Calu3 (cell line): ENCODE results near the gene MPDZ. TPM values are rescaled to one million over a fixed set of nuclear protein-coding genes. Genes with fewer than 3 reads are reported as not detected.

ENCODE experiments used
- BruUV-seq: library from RNA; stranded (reverse); fragments of 400-500 nt; replicated peaks from 2 replicates; lab custom pipeline; 2021; lab: Mats Ljungman, UMichigan
- CTCF ChIA-PET: fragments of 300-600 bp; sonication (Branson Sonifier 250); formaldehyde crosslinking; loops from one replicate; lab custom pipeline; 2022; ENCODE audit warnings: antibody characterized with exemption; lab: Charles Lee
- DNase-seq: peaks from one replicate; pipeline ENCODE4 v3.0.0; 2022
- H3K27ac Mint-ChIP-seq: one replicate; pipeline ENCODE4 v1.8.0; 2022; ENCODE audit warnings: mixed read lengths; ENCODE audit not compliant: unreplicated experiment
- H3K27me3 Mint-ChIP-seq: one replicate; pipeline ENCODE4 v1.8.0; 2022; ENCODE audit warnings: mixed read lengths; ENCODE audit not compliant: unreplicated experiment
- H3K36me3 Mint-ChIP-seq: one replicate; pipeline ENCODE4 v1.8.0; 2022; ENCODE audit warnings: mild to moderate bottlenecking, moderate library complexity, mixed read lengths; ENCODE audit not compliant: insufficient read depth, unreplicated experiment
- H3K4me1 Mint-ChIP-seq: one replicate; pipeline ENCODE4 v1.8.0; 2022; ENCODE audit warnings: mild to moderate bottlenecking, low read depth, mixed read lengths; ENCODE audit not compliant: unreplicated experiment
- H3K4me3 Mint-ChIP-seq: one replicate; pipeline ENCODE4 v1.8.0; 2022; ENCODE audit warnings: mild to moderate bottlenecking, low read depth, moderate library complexity, mixed read lengths; ENCODE audit not compliant: unreplicated experiment
- H3K9me3 Mint-ChIP-seq: one replicate; pipeline ENCODE4 v1.8.0; 2022; ENCODE audit warnings: low read depth, mixed read lengths; ENCODE audit not compliant: unreplicated experiment
- intact Hi-C: fragments of 100-400 bp; cut with micrococcal nuclease; formaldehyde crosslinking; loops from one replicate; pipeline ENCODE4 v1.10.0; 2022; ENCODE audit not compliant: unreplicated experiment
- total RNA-seq: library from RNA; stranded (reverse); gene quantifications from 2 replicates; pipeline ENCODE4 v1.2.3, GENCODE V29; 2022
- TF ChIP-seq, protein P1 (sequence below): fragments of 200-600 bp; IDR thresholded peaks from one replicate; pipeline ENCODE4 v1.8.0; 2022; ENCODE audit warnings: antibody characterized with exemption; ENCODE audit not compliant: unreplicated experiment

Gene MPDZ
- total RNA-seq, 1 experiment from 2014 or later, result not detected

- TF ChIP-seq, protein P1, sequence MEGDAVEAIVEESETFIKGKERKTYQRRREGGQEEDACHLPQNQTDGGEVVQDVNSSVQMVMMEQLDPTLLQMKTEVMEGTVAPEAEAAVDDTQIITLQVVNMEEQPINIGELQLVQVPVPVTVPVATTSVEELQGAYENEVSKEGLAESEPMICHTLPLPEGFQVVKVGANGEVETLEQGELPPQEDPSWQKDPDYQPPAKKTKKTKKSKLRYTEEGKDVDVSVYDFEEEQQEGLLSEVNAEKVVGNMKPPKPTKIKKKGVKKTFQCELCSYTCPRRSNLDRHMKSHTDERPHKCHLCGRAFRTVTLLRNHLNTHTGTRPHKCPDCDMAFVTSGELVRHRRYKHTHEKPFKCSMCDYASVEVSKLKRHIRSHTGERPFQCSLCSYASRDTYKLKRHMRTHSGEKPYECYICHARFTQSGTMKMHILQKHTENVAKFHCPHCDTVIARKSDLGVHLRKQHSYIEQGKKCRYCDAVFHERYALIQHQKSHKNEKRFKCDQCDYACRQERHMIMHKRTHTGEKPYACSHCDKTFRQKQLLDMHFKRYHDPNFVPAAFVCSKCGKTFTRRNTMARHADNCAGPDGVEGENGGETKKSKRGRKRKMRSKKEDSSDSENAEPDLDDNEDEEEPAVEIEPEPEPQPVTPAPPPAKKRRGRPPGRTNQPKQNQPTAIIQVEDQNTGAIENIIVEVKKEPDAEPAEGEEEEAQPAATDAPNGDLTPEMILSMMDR, result no peak
- Mint-ChIP-seq H3K9me3 (no peaks in the 10 kb centered on the region), H3K27ac (no peak overlapping the region), H3K27me3 (no peaks in the 10 kb centered on the region), H3K4me3 (no peak overlapping the region), H3K36me3 (no peaks in the 10 kb centered on the region), H3K4me1 (no peaks in the 10 kb centered on the region)
- intact Hi-C loops, result no loop called here
- BruUV-seq, result no TSS peak
- CTCF ChIA-PET, result no interaction called here
- no peak for DNase-seq
Observed at GRCh38 chr9:13078164-13078563, 201.3 kb downstream of the MPDZ start.

- TF ChIP-seq, protein P1, result no peak
- Mint-ChIP-seq H3K9me3 (no peaks in the 10 kb centered on the region), H3K4me1 (no peaks in the 10 kb centered on the region), H3K27me3 (no peaks in the 10 kb centered on the region), H3K27ac (no peak overlapping the region), H3K4me3 (no peak overlapping the region), H3K36me3 (no peaks in the 10 kb centered on the region)
- BruUV-seq, result no TSS peak
- no peak for DNase-seq
- CTCF ChIA-PET, result no interaction called here
- intact Hi-C loops, result no loop called here
Observed at GRCh38 chr9:13076616-13077015, 202.9 kb downstream of the MPDZ start.

DNA sequence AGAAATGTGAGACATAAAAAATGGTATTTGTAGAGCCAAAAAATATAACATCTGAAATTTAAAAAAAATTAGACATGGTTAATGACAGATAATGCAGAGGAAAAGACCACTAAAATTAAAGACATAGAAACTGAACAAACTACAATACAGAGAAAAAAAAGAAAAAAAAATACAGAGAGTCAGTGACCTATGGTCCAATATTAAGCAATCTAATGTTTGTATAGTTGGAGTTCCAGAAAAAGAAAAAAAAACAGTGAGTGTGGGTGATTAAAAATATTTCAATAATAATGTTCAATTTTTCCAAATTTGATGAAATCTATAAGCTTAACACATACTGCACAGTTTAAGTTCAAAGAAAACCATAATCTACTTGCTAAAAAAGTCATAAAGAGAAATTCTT lies 207.6 kb downstream of the MPDZ start:
- Mint-ChIP-seq H3K4me3 (no peak overlapping the region), H3K4me1 (no peaks in the 10 kb centered on the region), H3K27ac (no peak overlapping the region), H3K27me3 (no peaks in the 10 kb centered on the region), H3K9me3 (no peaks in the 10 kb centered on the region), H3K36me3 (no peaks in the 10 kb centered on the region)
- DNase-seq, result no peak
- TF ChIP-seq, protein P1, result no peak
- intact Hi-C loops, result no loop called here
- CTCF ChIA-PET, result no interaction called here
- no TSS peak for BruUV-seq

DNA sequence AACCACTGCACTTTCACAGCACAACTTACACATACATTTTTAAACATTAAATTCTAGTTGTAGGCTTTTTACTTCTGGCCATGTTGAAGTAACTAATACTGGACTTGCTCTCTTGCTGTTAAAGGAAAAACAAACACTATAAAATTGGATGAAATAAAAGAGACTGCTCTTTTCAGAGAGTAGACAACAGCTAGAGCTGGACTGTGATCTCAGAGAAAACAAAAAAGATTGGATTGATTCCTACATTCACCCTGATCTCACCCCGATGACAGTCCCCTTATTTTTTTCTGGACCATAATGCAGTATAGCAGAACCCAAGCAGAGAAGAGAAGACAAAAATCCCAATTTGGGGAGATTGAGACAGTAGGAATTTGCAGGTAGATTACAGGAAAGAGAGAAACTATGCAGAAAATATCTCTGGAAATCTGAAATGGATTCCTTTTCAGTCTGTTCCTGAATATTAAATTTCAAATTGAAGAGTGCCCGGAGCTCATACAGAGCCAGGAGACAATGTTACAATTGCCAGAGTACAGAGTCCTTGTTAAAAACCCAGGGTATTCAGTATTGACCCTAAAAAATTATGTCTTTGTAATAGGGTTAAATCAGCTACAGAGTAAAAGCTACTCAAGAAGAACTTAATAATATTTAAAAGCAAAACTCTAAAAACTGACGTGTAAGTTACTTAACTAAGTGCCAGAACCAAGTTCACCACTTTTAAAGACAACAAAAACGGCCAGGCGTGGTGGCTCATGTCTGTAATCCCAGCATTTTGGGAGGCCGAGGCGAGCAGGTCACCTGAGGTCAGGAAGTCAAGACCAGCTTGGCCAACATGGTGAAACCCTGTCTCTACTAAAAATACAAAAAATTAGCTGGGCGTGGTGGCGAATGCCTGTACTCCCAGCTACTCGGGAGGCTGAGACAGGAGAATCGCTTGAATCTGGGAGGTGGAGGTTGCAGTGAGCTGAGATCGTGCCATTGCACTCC lies 208.6 kb downstream of the MPDZ start:
- H3K9me3 Mint-ChIP-seq, result no peaks in the 10 kb centered on the region
- CTCF ChIA-PET, result no interaction called here
- H3K4me3 Mint-ChIP-seq, result no peak overlapping the region
- intact Hi-C loops, result no loop called here
- TF ChIP-seq, protein P1, result no peak
- DNase-seq, result no peak
- H3K4me1 Mint-ChIP-seq, result no peaks in the 10 kb centered on the region
- no peak overlapping the region for H3K27ac Mint-ChIP-seq
- H3K27me3 Mint-ChIP-seq, result no peaks in the 10 kb centered on the region
- no peaks in the 10 kb centered on the region for H3K36me3 Mint-ChIP-seq
- no TSS peak for BruUV-seq
